HG02970 (cell line): ENCODE measurements around the gene CCNQ.

ENCODE experiments used
- ATAC-seq: cut with Tn5 transposase; IDR thresholded peaks from one replicate; pipeline ENCODE4 v1.9.1; 2021; ENCODE audit warnings: mild to moderate bottlenecking, moderate library complexity, moderate number of reproducible peaks; ENCODE audit not compliant: unreplicated experiment, low FRiP score

CCNQ gene

DNA sequence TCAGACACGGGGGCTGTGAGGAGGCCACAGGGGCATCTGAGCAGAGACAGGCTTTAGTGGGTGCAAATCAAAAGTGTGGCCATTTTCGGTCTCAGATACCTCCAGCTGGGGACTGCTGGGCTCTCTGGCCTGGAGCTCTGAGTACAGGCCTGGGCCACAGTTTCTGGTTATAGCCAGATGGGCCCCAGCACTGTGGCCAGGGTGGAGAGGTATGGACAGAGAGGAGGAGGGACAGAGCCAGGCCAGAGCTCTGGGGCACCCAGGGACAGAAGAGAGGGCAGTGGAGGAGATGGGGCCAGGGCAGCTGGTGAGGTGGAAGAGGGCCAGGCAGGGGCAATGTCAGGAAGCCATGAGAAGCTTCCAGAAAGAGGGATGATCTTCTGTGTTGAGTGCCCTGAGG is 20.1 kb downstream of the CCNQ start:
- ATAC-seq, result no peak

DNA sequence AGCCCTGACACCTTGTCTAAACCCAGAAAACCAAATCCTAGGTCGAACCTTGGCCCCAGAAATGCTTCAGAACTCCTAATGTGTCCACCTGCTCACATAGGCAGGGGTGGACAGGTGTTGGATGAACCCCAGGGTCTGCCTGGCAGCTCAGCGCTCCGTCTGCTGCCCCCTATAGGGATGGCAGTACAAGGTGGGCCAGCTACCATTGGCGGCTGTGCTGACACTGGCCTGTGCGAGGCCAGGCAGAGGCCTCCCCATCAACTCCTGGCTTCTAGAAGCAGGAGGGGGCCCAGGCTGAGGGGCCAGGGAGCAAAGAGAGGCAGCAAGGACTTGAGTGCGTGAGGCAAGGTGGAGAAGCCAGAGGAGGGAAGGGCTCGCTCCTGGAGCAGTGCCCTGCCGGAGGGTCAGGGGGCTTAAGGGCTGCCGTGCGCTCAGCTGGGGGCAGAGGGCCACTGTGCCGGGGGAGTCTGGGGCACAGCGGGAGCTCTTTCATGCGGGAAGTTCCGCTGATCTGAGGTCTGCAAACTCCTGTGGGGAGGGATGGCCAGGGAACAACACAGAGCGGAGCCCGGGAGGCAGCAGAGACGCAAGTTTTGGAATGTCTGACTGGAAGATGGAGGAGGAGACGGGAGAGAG is 20.6 kb downstream of the CCNQ start:
- no peak for ATAC-seq

DNA sequence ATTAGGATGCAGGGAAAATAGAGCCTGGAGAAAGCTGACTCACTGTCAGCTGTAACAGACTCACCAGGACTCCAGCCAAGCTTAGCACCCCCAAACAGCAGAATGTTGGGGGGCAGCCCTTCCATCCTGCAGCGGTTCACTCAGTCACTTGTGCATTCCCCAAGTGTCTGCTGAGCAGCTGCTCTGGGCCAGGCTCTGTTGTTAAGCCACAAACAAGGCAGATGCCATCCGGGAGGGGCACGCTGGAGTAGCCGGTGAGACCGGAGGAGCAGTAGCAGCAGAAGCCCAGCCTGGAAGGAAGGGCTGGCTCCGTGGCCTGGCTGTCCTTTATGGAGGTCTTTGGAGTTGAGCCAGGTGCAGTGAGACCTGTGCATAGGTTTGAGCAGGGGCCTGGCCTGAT is 22.0 kb downstream of the CCNQ start:
- ATAC-seq, result no peak

DNA sequence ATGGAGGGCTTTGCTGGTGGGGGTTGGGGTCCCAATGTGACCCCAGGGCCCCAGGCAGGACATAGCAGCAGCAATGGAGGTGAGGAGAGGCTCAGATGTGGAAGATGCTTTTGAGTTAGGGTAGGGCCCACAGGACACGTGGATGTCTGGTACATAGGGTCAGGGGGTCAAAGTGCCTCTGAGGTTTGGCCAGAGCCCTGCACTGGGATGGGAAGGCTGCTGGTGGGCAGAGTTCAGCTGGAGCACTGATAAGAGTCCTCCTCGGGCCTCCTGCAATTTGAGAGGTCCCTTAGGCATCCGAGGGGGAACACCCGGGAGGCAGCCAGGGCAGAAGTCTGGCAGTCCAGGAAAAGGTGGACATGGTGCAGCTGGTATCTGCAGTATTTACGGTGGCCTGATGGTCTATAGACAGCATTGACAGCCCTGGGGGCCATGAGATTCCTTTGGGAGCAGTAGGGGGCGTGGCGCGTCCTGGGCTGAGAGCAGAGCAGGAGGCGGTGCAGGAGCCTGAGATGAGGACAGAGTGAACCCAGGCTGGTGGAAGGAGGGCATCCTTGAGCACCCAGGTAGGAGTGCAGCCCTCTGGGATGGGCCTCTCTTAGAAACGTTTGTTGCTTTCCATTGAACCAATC is 22.6 kb downstream of the CCNQ start:
- no peak for ATAC-seq

DNA sequence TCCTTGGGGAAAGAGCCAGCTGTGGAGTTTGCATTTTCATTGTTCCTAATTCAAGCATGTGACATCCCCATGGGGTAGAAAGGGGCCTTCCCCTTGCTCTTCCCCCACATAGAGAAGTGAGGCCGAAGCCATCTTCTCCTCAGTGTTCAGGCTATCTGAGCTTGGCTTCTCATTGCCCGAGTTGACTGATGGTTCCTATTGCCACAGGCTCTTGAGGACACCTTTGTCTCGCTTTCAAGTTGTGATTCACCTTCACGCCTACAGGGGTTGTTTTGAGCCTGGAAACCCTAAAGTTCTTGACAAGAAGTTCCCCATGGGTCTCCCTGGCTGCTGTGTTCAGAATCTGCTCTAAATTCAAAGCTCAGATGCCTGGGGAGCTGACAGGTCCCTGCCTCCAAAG is 25.0 kb downstream of the CCNQ start:
- no peak for ATAC-seq

DNA sequence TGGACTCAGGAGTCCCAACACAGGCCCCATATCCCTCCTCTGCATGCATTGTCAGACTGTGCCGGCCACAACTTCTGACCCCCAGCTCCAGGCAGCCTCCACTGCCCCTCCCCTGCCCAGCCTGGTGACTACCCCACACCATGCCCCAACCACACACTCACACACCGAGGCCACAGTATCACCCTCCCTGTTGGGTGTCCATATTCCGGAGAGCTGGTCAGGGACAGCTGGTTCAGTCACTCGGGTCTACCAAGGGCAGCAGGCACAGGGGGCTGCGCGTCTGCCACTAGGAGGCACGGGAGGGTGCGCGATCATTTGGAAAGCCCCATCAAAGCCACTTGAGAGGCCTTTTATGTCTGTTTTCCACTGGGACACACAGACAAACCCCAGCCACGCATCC is 26.3 kb downstream of the CCNQ start:
- ATAC-seq, result no peak

DNA sequence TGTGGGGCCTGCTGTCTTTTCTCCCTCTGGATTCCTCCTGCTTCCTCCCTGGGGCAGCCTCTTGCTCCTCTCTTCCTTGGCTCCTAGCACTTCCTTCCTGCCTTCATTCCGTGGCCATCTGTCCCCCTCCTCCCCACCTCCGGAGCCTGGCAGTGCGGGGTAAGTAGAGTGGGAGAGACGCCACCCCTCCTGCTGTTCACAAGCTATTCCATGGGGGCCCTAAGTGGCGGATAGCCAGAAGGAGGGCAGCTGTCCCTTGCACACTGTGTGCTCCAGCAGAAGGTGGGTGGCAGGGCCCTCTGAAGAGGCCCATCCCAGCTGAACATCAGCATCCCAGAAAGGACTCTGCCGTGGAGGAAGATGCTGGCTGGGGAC is 27.4 kb downstream of the CCNQ start:
- no peak for ATAC-seq

DNA sequence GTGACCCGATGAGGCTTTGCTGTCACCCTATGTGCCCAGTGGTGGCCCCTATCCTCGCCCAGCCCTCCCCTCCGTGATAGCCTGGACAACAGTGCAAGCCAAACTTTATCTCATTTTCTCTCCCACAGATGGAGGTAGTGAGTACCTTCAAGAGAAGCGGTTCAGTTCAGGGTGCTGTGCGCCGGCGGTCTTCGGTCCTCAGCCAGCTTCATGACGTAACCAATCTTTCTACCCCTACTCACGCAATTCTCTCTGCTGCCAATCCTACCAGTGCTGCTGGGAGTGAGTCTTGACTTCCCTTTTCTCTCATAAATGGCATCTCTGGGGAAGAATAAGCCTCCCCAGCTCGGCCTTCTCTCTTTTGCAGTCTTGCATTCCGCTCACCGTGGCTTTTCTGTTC is 29.5 kb downstream of the CCNQ start:
- ATAC-seq, result no peak

DNA sequence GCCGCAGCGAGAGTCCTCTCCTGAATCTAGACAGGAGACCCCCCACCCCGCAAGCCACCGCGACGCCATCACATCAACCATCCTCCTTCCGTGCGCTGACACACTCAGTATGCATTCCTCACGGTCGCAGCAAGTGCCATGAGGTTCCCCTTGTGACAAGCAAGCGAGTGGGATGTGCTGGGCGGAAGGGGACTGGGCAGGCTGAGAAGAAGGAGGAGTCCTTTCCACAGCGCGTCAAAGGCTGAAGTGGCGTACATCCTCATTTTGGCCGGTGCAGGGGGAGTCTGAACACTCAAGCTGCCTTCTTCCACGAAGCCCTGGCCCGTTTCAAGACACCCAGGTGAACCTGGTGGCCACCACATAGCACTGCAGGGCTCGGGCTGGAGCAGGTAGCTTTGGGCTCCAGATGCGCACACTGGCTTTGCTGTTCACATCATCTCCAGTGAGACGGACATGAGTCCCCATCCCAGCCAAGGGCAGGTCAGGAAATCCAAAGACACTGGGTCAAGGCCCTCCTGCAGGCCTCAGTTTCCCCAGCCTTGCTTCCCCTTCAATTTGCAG is 30.4 kb downstream of the CCNQ start:
- no peak for ATAC-seq

DNA sequence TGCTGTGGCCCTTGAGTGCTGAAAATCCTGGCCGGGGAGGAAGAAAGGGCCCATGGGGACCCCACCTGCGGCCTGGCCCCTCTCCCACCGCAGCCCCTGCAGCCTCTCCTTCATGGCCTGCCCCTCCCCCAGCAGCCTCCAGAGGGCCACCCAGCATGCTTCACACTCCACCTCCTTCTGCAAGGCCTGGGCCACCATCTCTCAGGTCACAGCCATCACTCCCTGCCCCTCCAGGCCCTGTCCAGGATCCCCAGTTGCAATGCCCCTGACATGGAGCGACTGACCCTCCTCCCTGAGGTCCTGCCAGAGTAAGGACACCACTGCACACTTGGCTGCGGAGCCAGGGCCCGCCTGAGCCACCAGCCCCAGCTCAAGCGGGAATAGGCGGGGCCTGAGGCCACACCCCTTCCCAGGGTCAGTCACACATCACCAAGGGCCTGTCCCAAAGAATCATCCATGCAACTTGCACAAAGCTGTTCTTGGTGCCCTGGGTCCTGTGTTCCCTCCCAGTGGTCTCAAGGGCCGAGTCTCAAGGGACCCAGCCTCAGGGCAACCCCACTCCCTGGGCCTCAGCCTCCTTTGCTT is 32.9 kb downstream of the CCNQ start:
- no peak for ATAC-seq

DNA sequence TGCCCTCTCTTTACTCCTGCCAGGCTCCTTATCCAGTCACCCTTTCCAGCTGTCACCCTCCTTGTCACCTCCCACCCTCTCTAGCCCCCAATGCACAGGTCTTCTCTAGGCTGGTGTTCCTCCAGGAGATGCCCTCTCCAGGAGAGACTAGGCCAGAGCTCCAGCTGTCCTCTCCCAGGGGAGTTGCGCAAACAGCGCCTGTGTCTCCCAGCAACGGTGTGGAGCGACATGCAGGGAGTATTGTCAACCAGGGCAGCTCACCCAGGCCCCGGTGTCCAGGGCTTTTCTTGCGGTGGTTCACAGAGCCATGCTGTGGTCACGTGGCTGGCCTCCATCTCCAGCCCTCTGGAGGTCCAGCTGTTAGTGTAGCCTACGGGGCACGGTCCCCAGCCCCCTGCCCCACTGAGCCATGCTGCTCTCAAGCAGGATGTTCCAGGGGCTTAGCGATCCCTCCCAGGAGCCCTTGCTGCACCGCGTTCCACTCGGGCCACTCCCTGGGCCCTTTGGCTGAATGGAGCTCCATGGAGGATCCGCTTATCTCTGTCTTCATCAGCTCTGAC is 34.8 kb downstream of the CCNQ start:
- no peak for ATAC-seq

DNA sequence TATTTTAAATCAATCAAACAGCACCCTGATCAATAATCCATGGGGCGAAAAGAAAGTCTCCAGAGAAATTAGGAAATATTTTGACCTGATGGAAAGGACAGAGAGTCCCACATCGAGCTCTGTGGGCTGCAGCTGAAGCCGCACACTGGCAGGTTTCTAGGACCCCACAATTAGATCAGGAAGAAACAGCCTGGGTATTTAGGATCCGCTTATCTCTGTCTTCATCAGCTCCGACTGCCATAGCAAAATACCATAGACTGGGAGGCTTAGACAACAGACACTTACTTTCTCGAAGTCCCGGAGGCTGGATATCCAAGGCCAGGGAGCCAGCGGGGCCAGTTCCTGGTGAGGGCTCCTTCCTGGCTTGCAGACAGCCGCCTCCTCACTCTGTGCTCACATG is 36.4 kb downstream of the CCNQ start:
- no peak for ATAC-seq

DNA sequence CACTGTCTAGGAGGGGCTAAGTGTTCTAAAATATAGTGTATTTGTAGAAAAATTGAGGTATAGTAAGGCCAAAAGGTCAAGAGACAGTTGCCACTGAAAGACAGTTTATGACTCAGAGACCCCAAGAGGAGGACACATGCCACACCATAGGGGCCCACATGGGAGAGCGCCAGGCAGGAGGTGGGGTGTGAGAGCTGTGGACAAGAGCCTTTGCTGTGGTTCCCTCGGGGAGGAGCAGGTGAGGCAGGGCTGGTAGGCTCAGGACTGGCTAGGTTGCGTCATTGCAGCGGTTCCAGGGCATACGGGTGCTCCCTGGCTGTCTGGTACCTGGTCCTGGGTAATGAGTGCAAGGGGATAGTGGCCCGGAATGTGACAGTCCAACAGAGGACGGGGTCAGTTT is 37.6 kb downstream of the CCNQ start:
- no peak for ATAC-seq

DNA sequence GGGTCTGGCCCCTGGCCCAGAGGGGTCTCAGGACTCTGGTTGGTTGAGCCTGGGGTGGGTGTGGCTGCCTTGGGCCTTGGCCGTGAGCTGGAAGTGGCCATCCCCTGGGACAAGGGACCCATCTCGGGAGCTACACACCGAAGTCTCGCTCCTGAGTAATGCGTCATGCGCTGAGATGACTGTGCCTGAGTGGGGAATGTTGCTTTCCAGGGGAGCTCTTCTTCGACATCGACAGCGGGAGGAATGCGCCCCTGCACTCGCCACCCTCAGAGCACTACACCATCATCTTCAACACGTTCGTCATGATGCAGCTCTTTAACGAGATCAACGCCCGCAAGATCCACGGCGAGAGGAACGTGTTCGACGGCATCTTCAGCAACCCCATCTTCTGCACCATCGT is 38.5 kb downstream of the CCNQ start:
- no peak for ATAC-seq

DNA sequence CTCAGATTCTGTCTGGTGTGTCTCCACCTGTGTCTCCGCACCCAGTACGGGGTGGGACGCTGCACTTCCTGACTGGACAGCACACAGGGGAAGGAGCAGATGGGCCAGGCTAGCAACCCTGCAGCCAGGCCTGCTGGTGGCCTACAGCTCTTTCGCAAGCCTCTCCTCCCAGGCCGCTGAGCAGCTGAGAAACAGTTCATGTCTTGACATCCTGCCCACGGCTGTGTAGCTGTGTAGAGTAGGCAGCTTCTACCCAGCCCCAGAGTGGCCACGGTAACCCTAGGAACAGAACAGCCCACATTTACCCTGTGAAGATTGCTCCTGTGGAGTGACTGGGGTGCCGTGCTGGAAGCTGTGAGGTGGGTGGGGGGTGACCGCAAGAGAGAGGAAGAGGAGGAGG is 38.9 kb downstream of the CCNQ start:
- no peak for ATAC-seq

DNA sequence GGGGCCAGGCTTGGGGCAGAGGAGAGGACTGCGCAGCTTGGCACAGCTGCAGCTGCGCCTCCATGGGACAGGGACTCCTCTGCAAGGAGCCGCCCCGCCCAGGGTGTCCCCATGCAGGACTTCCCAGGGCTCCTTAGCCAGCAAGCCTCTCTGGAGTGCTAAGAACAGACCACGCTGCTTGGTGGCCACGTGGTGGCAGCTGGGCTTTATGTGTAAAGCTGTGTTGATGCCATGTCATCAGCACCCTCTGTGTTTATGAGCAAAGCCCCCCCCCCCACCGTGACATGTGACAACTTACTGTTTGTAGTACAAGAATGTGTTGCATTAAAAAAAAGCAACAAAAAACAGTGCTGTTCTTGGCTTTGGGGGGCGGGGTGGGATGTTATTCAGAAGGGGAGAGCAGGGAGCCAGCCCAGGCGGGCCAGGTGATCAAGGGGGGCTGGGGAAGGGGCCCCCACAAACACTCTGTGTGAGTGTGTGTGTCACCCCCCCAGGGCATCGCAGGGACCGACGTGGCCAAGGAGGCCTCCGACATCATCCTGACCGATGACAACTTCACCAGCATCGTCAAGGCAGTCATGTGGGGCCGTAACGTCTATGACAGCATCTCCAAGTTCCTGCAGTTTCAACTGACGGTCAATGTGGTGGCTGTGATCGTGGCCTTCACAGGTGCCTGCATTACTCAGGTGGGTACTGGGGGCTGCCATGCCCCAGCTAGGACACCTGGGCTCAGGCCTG is 41.2 kb downstream of the CCNQ start:
- no peak for ATAC-seq

DNA sequence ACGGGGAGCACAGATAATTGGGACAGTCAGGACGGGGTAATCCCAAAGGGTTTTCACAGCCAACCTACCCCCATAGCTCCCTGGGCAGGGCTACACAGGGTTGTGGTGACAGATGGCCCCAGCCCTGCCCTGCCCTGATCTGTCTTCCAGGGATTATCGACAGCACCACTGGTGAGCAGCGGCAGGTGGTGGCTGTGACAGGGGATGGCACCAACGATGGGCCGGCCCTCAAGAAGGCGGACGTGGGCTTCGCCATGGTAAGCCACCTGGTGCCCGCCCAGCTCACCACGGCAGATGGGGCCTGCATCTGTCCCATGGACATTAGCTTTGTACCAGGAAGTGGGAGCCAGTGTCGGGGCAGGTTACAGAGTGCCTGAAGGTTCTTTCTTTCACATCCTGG is 42.2 kb downstream of the CCNQ start:
- ATAC-seq, result no peak

DNA sequence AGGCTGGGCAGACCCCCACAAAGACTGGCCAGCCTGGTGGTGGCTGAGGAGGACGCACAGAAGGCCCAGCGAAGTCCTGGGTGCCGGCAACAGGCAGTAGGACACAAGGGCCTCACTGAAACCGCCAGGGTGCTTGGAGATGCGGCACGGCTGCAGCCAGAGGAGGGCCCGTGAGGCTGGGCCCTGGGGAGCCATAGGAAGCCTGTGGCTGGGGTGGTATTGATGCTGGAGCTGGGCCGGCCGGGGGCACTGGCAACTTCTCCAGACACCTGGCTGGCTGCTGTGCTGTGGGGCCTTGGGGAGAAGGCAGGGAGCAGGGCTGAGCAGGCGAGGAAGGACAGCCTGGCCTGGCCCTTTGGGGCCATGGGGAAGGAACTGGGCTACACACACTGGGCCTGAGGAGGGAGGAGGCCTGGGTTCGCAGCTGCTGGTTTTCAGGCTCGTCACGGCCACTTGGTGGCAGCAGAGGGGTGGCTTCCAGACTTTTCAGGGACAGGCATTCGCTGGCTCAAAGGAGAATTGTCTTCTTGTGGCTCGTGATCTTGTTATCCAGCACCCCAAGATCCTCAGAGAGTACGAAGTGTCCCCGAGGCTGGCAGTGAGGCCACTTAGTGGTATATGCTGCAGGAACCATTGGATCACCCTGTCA is 44.3 kb downstream of the CCNQ start:
- ATAC-seq, result no peak

DNA sequence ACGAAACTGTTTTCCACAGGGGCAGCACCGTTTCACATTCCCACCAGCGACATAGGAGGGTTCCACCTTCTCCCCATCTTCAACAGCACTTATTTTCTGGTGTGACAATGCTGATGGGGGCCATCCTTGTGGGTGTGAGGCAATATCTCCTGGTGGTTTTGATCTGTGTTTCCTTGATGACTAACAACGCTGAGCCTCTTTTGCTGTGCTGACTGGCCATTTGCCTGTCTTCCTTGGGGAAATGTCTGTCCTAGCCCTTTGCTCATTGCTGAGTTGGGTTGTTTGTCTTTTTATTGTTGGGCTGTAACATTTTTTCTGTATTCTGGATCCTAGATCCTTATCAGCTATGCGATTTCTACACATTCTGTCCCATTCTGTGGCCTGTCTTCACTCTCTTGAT is 47.8 kb downstream of the CCNQ start:
- ATAC-seq, result no peak

DNA sequence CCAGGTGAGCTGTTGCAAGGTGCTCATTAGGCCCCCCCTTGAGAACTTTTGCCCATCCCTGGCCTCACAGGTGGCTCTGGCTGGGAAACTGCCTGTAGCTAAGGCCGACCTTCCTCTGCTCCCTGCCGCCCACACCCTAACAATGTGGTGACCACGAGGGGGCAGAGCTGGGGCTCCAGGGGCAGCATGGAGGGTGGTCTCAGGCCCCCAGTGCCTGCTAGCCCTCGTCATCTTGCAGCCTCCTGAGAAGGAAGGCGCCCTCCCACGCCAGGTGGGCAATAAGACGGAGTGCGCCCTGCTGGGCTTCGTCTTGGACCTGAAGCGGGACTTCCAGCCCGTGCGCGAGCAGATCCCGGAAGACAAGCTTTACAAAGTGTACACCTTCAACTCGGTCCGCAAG is 49.1 kb downstream of the CCNQ start:
- ATAC-seq, result no peak

DNA sequence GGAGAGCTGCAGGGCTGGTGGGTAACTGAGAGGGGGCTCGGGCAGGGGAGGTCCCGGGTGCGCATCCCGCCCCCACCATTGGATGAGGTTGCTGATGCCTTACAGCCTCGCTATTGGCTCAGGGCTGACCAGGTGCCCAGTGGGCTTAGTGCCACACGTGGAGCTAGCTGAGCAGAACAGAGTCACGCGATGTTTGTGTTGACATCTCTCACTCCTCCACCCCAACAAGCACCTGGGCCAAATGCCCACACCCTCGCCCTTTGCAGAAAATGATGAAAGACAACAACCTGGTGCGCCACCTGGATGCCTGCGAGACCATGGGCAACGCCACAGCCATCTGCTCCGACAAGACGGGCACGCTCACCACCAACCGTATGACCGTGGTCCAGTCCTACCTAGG is 49.7 kb downstream of the CCNQ start:
- ATAC-seq, result no peak
